ENCODE results near the gene MUC4. TPM values are rescaled to one million over a fixed set of nuclear protein-coding genes. Genes with fewer than 3 reads are reported as not detected.

Gene MUC4
- polyA plus RNA-seq, 4 donors, result under 0.01 to 5.5 (median 2.1) TPM

GRCh38 chr3:195699860-195700259 lies 111.9 kb downstream of the MUC4 start:
- peak in 1 of 2 donors; percentile 54 for DNase-seq
- Histone ChIP-seq H3K36me3 (ENCODE audit: control insufficient read depth in 3 of 3, insufficient read depth in 2 of 3, low read depth in 1 of 3, low read length in 3 of 3) (peaks cover 0 to 24% (median 7%) of the 10 kb centered on the region in 3 donors), H3K4me3 (ENCODE audit: low read depth in 1 of 3, low read length in 3 of 3) (no peak overlapping the region), H3K27ac (ENCODE audit: low read depth in 1 of 3, low read length in 2 of 3) (no peak overlapping the region), H3K4me1 (ENCODE audit: control insufficient read depth in 3 of 3, insufficient read depth in 2 of 3, low read depth in 1 of 3, low read length in 2 of 3) (no peaks in the 10 kb centered on the region), H3K27me3 (ENCODE audit: control insufficient read depth in 3 of 3, insufficient read depth in 3 of 3, low read length in 3 of 3) (no peaks in the 10 kb centered on the region), H3K9me3 (ENCODE audit: control insufficient read depth in 2 of 2, insufficient read depth in 1 of 2, low read depth in 1 of 2, low read length in 1 of 2) (no peaks in the 10 kb centered on the region)
- 68 to 84% (median 84%) methylated on average over 6 of the region's 6 CpGs for WGBS, 3 donors
- no peak for FAIRE-seq

GRCh38 chr3:195699388-195699771 lies 112.3 kb downstream of the MUC4 start:
- Histone ChIP-seq H3K4me3 (ENCODE audit: low read depth in 1 of 3, low read length in 3 of 3) (no peak overlapping the region), H3K4me1 (ENCODE audit: control insufficient read depth in 3 of 3, insufficient read depth in 2 of 3, low read depth in 1 of 3, low read length in 2 of 3) (no peaks in the 10 kb centered on the region), H3K36me3 (ENCODE audit: control insufficient read depth in 3 of 3, insufficient read depth in 2 of 3, low read depth in 1 of 3, low read length in 3 of 3) (peaks cover under 1 to 26% (median 9%) of the 10 kb centered on the region in 3 donors), H3K9me3 (ENCODE audit: control insufficient read depth in 2 of 2, insufficient read depth in 1 of 2, low read depth in 1 of 2, low read length in 1 of 2) (no peaks in the 10 kb centered on the region), H3K27ac (ENCODE audit: low read depth in 1 of 3, low read length in 2 of 3) (no peak overlapping the region), H3K27me3 (ENCODE audit: control insufficient read depth in 3 of 3, insufficient read depth in 3 of 3, low read length in 3 of 3) (no peaks in the 10 kb centered on the region)
- DNase-seq (peak in 1 of 2 donors; percentile 39), FAIRE-seq (no peak)
- WGBS, 3 donors, result 93 to 96% (median 95%) methylated on average over 2 of the region's 2 CpGs

GRCh38 chr3:195698647-195699387 lies 112.9 kb downstream of the MUC4 start:
- Histone ChIP-seq H3K27me3 (ENCODE audit: control insufficient read depth in 3 of 3, insufficient read depth in 3 of 3, low read length in 3 of 3) (no peaks in the 10 kb centered on the region), H3K27ac (ENCODE audit: low read depth in 1 of 3, low read length in 2 of 3) (no peak overlapping the region), H3K36me3 (ENCODE audit: control insufficient read depth in 3 of 3, insufficient read depth in 2 of 3, low read depth in 1 of 3, low read length in 3 of 3) (peaks cover 3 to 31% (median 14%) of the 10 kb centered on the region in 3 donors), H3K4me1 (ENCODE audit: control insufficient read depth in 3 of 3, insufficient read depth in 2 of 3, low read depth in 1 of 3, low read length in 2 of 3) (no peaks in the 10 kb centered on the region), H3K9me3 (ENCODE audit: control insufficient read depth in 2 of 2, insufficient read depth in 1 of 2, low read depth in 1 of 2, low read length in 1 of 2) (no peaks in the 10 kb centered on the region), H3K4me3 (ENCODE audit: low read depth in 1 of 3, low read length in 3 of 3) (no peak overlapping the region)
- FAIRE-seq, result no peak
- DNase-seq, result peak in 1 of 2 donors; percentile 41
- WGBS, 3 donors, result 73 to 79% (median 78%) methylated on average over 5 of the region's 5 CpGs

- WGBS, 3 donors, result 90 to 96% (median 95%) methylated on average over 4 of the region's 4 CpGs
- H3K27me3 ChIP-seq (ENCODE audit: control insufficient read depth in 3 of 3, insufficient read depth in 3 of 3, low read length in 3 of 3), result no peaks in the 10 kb centered on the region
- DNase-seq (peak in 1 of 2 donors; percentile 22), FAIRE-seq (no peak)
- H3K27ac ChIP-seq (ENCODE audit: low read depth in 1 of 3, low read length in 2 of 3), result no peak overlapping the region
- H3K9me3 ChIP-seq (ENCODE audit: control insufficient read depth in 2 of 2, insufficient read depth in 1 of 2, low read depth in 1 of 2, low read length in 1 of 2), result no peaks in the 10 kb centered on the region
- H3K4me1 ChIP-seq (ENCODE audit: control insufficient read depth in 3 of 3, insufficient read depth in 2 of 3, low read depth in 1 of 3, low read length in 2 of 3), result no peaks in the 10 kb centered on the region
- H3K36me3 ChIP-seq (ENCODE audit: control insufficient read depth in 3 of 3, insufficient read depth in 2 of 3, low read depth in 1 of 3, low read length in 3 of 3), result peaks cover 3 to 37% (median 18%) of the 10 kb centered on the region in 3 donors
- no peak overlapping the region for H3K4me3 ChIP-seq (ENCODE audit: low read depth in 1 of 3, low read length in 3 of 3)
Observed at GRCh38 chr3:195698325-195698646, 113.4 kb downstream of the MUC4 start.

GRCh38 chr3:195697582-195698324 lies 114.0 kb downstream of the MUC4 start:
- peaks cover 3 to 42% (median 19%) of the 10 kb centered on the region in 3 donors for H3K36me3 ChIP-seq (ENCODE audit: control insufficient read depth in 3 of 3, insufficient read depth in 2 of 3, low read depth in 1 of 3, low read length in 3 of 3)
- H3K4me3 ChIP-seq (ENCODE audit: low read depth in 1 of 3, low read length in 3 of 3), result no peak overlapping the region
- 71 to 80% (median 80%) methylated on average over 11 of the region's 11 CpGs for WGBS, 3 donors
- no peaks in the 10 kb centered on the region for H3K4me1 ChIP-seq (ENCODE audit: control insufficient read depth in 3 of 3, insufficient read depth in 2 of 3, low read depth in 1 of 3, low read length in 2 of 3)
- H3K27ac ChIP-seq (ENCODE audit: low read depth in 1 of 3, low read length in 2 of 3), result no peak overlapping the region
- FAIRE-seq, result no peak
- H3K27me3 ChIP-seq (ENCODE audit: control insufficient read depth in 3 of 3, insufficient read depth in 3 of 3, low read length in 3 of 3), result no peaks in the 10 kb centered on the region
- peak in 1 of 2 donors; percentile 31 for DNase-seq
- no peaks in the 10 kb centered on the region for H3K9me3 ChIP-seq (ENCODE audit: control insufficient read depth in 2 of 2, insufficient read depth in 1 of 2, low read depth in 1 of 2, low read length in 1 of 2)

Other genes starting within 250 kb of the MUC4 start
- 10 to 100 TPM in 2 of 4 donors, 1 to 10 TPM in 2; 2.9 to 64.2 (median 12.6) TPM for gene APOD, start 228.0 kb downstream of the MUC4 start, polyA plus RNA-seq
- gene MUC20, start 91.0 kb downstream of the MUC4 start, polyA plus RNA-seq, result 10 to 100 TPM; 16.8 to 54.6 (median 22.3) TPM
- gene TNK2, start 96.6 kb upstream of the MUC4 start, polyA plus RNA-seq, result 10 to 100 TPM in 3 of 4 donors, 1 to 10 TPM in 1; 6.7 to 32.8 (median 16.2) TPM

All from small intestine (tissue), 7 donors.